Rectal smooth muscle tissue (tissue), 1 donor: ENCODE results near the gene SND1.

ENCODE experiments used
- H3K27ac ChIP-seq: one replicate; pipeline ENCODE4 v1.7.0; 2013; ENCODE audit warnings: low read depth, low read length, inconsistent platforms
- H3K27me3 ChIP-seq: one replicate; pipeline ENCODE4 v1.7.0; 2013; ENCODE audit warnings: low read length; ENCODE audit not compliant: control insufficient read depth, insufficient read depth
- H3K36me3 ChIP-seq: one replicate; pipeline ENCODE4 v1.7.0; 2013; ENCODE audit warnings: low read length; ENCODE audit not compliant: control insufficient read depth, insufficient read depth
- H3K4me1 ChIP-seq: one replicate; pipeline ENCODE4 v1.7.0; 2013; ENCODE audit warnings: low read length; ENCODE audit not compliant: control insufficient read depth, insufficient read depth
- H3K4me3 ChIP-seq: one replicate; pipeline ENCODE4 v1.7.0; 2013; ENCODE audit warnings: low read length
- H3K9ac ChIP-seq: one replicate; pipeline ENCODE4 v1.7.0; 2013; ENCODE audit warnings: low read length

Gene SND1

DNA sequence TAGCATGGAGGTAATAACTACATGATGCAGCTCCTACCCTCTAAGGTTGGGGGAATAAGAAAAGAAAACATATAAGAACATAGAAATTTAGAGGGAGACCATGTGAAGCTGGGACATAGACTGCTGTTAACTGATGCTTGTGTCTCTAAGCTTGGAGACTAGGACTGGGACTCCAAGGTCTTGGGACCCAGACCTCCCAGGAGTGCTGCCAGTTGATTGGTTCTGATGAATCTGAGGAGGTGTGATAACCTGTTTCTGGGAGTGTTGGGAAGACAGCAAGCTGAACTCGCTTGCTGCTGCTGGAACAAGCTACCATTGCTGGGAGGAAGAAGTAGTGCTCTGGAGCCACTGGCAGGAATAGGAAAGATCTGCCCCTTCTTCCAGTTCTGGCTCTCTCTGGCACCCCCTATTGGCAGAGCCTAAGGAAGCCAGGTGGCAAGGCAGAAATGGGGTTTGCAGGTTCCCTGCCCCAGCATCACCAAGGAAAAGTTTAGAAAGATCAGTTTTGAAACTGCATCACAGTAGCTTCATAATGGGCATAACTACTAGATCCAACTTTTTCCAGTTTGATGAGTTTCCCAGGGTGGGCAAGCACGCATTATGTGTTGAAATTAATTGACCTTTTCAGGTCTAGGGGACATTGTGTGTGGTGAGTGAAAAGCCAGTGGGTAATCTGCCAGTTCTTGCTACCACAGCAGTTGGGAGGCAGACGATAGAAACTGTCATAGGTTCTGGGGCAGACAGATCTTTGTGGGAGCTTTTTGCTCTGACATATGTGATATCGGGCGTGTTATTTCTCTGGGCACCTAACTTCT is 140.7 kb downstream of the SND1 start:
- no peak overlapping the region for H3K27ac ChIP-seq
- H3K9ac ChIP-seq: no peak overlapping the region
- H3K36me3 ChIP-seq: no peaks in the 10 kb centered on the region
- H3K4me1 ChIP-seq: no peaks in the 10 kb centered on the region
- no peak overlapping the region for H3K4me3 ChIP-seq
- no peaks in the 10 kb centered on the region for H3K27me3 ChIP-seq

DNA sequence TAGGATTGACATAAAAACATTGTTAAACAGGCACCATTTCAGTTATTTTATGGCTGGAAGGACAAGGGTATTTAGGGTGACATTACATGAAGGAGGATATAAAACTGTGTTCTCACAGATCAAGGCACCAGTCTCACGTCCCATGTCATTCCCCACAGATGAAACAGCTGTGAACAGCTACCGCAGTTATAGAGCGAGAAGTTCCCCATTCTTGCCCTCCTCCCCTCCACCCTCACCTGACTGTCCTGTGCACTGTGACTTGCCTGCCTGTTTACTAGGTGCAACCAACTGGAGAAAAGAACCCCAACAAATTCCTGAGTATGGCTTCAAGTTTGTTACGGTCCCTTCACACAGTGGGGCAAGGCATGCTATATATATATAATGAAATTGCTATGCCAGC is 141.6 kb downstream of the SND1 start:
- H3K9ac ChIP-seq: no peak overlapping the region
- no peak overlapping the region for H3K27ac ChIP-seq
- H3K4me3 ChIP-seq: no peak overlapping the region
- no peaks in the 10 kb centered on the region for H3K36me3 ChIP-seq
- no peaks in the 10 kb centered on the region for H3K27me3 ChIP-seq
- H3K4me1 ChIP-seq: peaks cover 4% of the 10 kb centered on the region

DNA sequence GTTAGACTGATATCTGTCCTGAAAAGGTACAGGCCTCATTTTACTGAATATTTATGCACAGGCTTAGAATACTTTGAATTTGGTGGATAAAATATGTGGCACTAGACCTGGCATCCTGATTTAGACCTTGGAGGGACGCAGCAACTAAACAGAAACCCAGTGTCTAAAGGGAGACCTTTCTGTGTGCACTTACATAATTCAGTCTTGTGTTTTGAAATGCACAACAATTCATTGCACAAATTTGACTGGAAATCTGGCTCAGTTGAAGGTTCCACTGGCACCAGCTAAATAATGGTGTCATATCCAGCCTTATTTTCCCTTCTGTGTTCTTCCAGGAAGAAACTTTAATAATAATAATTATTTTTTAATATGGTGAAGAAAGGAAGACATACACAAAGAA is 142.1 kb downstream of the SND1 start:
- H3K27ac ChIP-seq: no peak overlapping the region

GRCh38 chr7:127794551-127794950 is 142.6 kb downstream of the SND1 start:
- Histone ChIP-seq H3K36me3 (no peaks in the 10 kb centered on the region), H3K27ac (no peak overlapping the region), H3K27me3 (no peaks in the 10 kb centered on the region), H3K4me3 (no peak overlapping the region), H3K4me1 (peaks cover 4% of the 10 kb centered on the region), H3K9ac (no peak overlapping the region)

More for the DNA sequence above, 142.1 kb downstream of the SND1 start:
- H3K4me1 ChIP-seq: peaks cover 4% of the 10 kb centered on the region
- H3K4me3 ChIP-seq: no peak overlapping the region
- H3K9ac ChIP-seq: no peak overlapping the region
- H3K36me3 ChIP-seq: no peaks in the 10 kb centered on the region
- H3K27me3 ChIP-seq: no peaks in the 10 kb centered on the region

GRCh38 chr7:127798023-127798422 is 146.0 kb downstream of the SND1 start:
- no peak overlapping the region for H3K4me3 ChIP-seq
- H3K4me1 ChIP-seq: peaks cover 4% of the 10 kb centered on the region
- H3K27ac ChIP-seq: no peak overlapping the region
- no peaks in the 10 kb centered on the region for H3K27me3 ChIP-seq
- H3K9ac ChIP-seq: no peak overlapping the region
- no peaks in the 10 kb centered on the region for H3K36me3 ChIP-seq

DNA sequence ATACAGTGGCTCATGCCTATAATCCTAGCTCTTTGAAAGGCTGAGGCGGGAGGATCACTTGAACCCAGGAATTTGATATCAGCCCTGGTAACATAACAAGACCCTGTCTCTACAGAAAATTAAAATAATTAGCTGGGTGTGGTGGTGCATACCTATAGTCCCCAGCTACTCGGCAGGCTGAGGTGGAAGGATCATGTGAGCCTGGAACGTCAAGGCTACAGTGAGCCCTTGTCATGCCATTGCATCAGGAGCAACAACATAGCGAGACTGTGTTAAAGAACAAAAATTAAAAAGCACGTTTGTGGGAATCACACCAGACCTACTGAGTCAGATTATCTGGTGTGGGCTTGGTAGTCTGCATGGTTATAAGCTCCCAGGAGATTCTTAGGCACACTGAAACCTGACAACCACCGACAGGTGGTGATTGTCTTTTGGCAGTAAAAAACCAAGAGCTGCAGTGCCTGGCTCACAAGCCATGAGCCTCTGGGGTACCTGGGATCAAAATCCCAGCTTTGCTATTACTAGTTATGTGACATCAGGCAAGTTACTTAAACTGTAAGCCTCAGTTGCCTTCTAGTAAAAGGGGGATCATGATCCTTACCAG is 146.9 kb downstream of the SND1 start:
- no peak overlapping the region for H3K9ac ChIP-seq
- peaks cover 4% of the 10 kb centered on the region for H3K4me1 ChIP-seq
- no peak overlapping the region for H3K4me3 ChIP-seq
- no peaks in the 10 kb centered on the region for H3K27me3 ChIP-seq
- no peak overlapping the region for H3K27ac ChIP-seq
- no peaks in the 10 kb centered on the region for H3K36me3 ChIP-seq

- Histone ChIP-seq H3K9ac (no peak overlapping the region), H3K36me3 (no peaks in the 10 kb centered on the region), H3K27me3 (no peaks in the 10 kb centered on the region), H3K4me3 (no peak overlapping the region), H3K4me1 (peaks cover 4% of the 10 kb centered on the region), H3K27ac (no peak overlapping the region)
These were observed 147.7 kb downstream of the SND1 start for GRCh38 chr7:127799535-127800305.

DNA sequence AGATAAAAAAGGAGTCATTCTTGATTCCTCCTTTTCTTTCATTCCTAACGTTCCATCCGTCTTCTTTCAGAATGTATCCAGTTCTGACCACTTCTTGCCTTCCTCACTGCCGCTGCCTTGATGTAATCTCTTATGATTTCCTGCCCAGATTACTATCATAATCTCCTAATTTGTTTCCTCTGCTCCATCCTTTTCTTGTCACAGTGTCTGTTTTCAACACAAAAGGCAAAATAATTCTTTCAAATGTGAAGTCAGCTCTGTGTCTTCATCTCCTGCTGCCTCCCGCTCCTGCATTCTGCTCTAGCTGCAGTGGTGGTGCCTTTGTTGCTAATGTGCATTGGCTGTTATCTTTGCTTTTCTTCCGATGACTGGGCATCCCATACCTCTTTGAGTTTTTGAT is 150.9 kb downstream of the SND1 start:
- Histone ChIP-seq H3K36me3 (no peaks in the 10 kb centered on the region), H3K9ac (no peak overlapping the region), H3K27me3 (no peaks in the 10 kb centered on the region), H3K4me3 (no peak overlapping the region), H3K27ac (no peak overlapping the region), H3K4me1 (peaks cover 4% of the 10 kb centered on the region)

DNA sequence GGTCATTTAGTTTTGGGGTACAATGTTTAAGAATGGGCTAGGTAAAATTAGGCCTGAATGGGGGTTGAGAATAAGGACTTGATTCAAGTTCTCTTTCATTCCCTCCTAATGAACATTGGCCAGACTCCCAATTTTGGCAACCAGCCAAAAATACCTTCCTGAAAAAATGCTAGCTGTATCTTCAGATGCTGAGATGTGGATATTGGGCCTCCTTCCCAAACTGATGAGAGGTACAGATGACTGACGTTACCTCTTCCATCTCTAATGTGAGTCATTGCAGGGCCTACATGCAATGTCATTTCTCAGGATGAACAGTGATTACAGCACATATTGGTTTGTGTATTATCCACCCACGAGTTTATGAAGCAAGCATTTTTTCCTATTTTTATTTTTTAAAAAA is 151.6 kb downstream of the SND1 start:
- Histone ChIP-seq H3K9ac (no peak overlapping the region), H3K36me3 (no peaks in the 10 kb centered on the region), H3K4me3 (no peak overlapping the region), H3K27ac (no peak overlapping the region), H3K27me3 (no peaks in the 10 kb centered on the region), H3K4me1 (no peaks in the 10 kb centered on the region)

- Histone ChIP-seq H3K27ac (no peak overlapping the region), H3K36me3 (no peaks in the 10 kb centered on the region), H3K4me3 (no peak overlapping the region), H3K27me3 (no peaks in the 10 kb centered on the region), H3K4me1 (no peaks in the 10 kb centered on the region), H3K9ac (no peak overlapping the region)
These were observed 155.3 kb downstream of the SND1 start for GRCh38 chr7:127807340-127807739.

- Histone ChIP-seq H3K27me3 (no peaks in the 10 kb centered on the region), H3K4me3 (no peak overlapping the region), H3K36me3 (no peaks in the 10 kb centered on the region), H3K4me1 (no peaks in the 10 kb centered on the region), H3K9ac (no peak overlapping the region), H3K27ac (no peak overlapping the region)
These were observed 155.8 kb downstream of the SND1 start for GRCh38 chr7:127807829-127808228.

GRCh38 chr7:127809261-127809702 is 157.3 kb downstream of the SND1 start:
- no peaks in the 10 kb centered on the region for H3K27me3 ChIP-seq
- H3K4me1 ChIP-seq: no peaks in the 10 kb centered on the region
- H3K27ac ChIP-seq: no peak overlapping the region
- H3K9ac ChIP-seq: no peak overlapping the region
- no peaks in the 10 kb centered on the region for H3K36me3 ChIP-seq
- H3K4me3 ChIP-seq: no peak overlapping the region
